Measurements from ENCODE around the gene CCL8.
"Not testable (repeated sequence)": the region's sequence is repeated elsewhere in the genome, so short reads cannot be mapped to it uniquely, and the experiment has no call there.

Gene CCL8

GRCh38 chr17:34327580-34327979, 8.3 kb downstream of the CCL8 start:
- no CpG with 5 or more reads among the region's 4 CpGs for WGBS (ENCODE audit: extremely low coverage, insufficient coverage, insufficient read length)
- H2AFZ ChIP-seq (ENCODE audit: insufficient read depth, low read length, poor library complexity); H3K14ac ChIP-seq (ENCODE audit: low read length); H3K9me3 ChIP-seq (ENCODE audit: insufficient read depth, low read depth, low read length); H2AK5ac ChIP-seq (ENCODE audit: low read length); H3K79me1 ChIP-seq (ENCODE audit: low read length); H3K9ac ChIP-seq (ENCODE audit: low read length); H4K12ac ChIP-seq (ENCODE audit: low read depth, low read length); H2BK5ac ChIP-seq (ENCODE audit: low read depth, low read length, poor library complexity); H3K27me3 ChIP-seq (ENCODE audit: insufficient read depth, low read length); H2BK120ac ChIP-seq (ENCODE audit: insufficient read depth, low read length, poor library complexity); H4K91ac ChIP-seq (ENCODE audit: low read depth, low read length); H3K4me1 ChIP-seq (ENCODE audit: control insufficient read depth in 1 of 2, insufficient read depth in 2 of 2, low read length in 2 of 2); H3K79me2 ChIP-seq (ENCODE audit: control insufficient read depth, insufficient read depth, low read length, poor library complexity); H3K4me3 ChIP-seq (ENCODE audit: low read depth, low read length); H2BK12ac ChIP-seq (ENCODE audit: low read length); H4K8ac ChIP-seq (ENCODE audit: low read depth, low read length); DNase-seq; H3K36me3 ChIP-seq (ENCODE audit: control insufficient read depth in 1 of 2, insufficient read depth in 2 of 2, low read length in 2 of 2); H3K23ac ChIP-seq (ENCODE audit: low read length); H3K27ac ChIP-seq (ENCODE audit: low read depth, low read length); H3K18ac ChIP-seq (ENCODE audit: low read length); H3K4me2 ChIP-seq (ENCODE audit: low read length); H3K4ac ChIP-seq (ENCODE audit: low read depth, low read length): not testable (repeated sequence)

GRCh38 chr17:34337701-34338100, 18.5 kb downstream of the CCL8 start:
- Histone ChIP-seq H3K27ac (ENCODE audit: low read depth, low read length) (no peak overlapping the region), H3K4me1 (ENCODE audit: control insufficient read depth in 1 of 2, insufficient read depth in 2 of 2, low read length in 2 of 2) (no peaks in the 10 kb centered on the region), H3K4me2 (ENCODE audit: low read length) (no peak overlapping the region), H2BK12ac (ENCODE audit: low read length) (no peak overlapping the region), H2BK5ac (ENCODE audit: low read depth, low read length, poor library complexity) (no peak overlapping the region), H3K4me3 (ENCODE audit: low read depth, low read length) (no peak overlapping the region), H2AFZ (ENCODE audit: insufficient read depth, low read length, poor library complexity) (no peak overlapping the region), H3K27me3 (ENCODE audit: insufficient read depth, low read length) (no peaks in the 10 kb centered on the region), H2AK5ac (ENCODE audit: low read length) (no peak overlapping the region), H4K91ac (ENCODE audit: low read depth, low read length) (no peak overlapping the region), H3K14ac (ENCODE audit: low read length) (no peak overlapping the region), H3K23ac (ENCODE audit: low read length) (no peak overlapping the region), H3K18ac (ENCODE audit: low read length) (no peak overlapping the region), H3K79me1 (ENCODE audit: low read length) (no peaks in the 10 kb centered on the region), H3K36me3 (ENCODE audit: control insufficient read depth in 1 of 2, insufficient read depth in 2 of 2, low read length in 2 of 2) (no peaks in the 10 kb centered on the region), H3K4ac (ENCODE audit: low read depth, low read length) (no peak overlapping the region), H3K9me3 (ENCODE audit: insufficient read depth, low read depth, low read length) (no peaks in the 10 kb centered on the region), H4K8ac (ENCODE audit: low read depth, low read length) (no peak overlapping the region), H3K79me2 (ENCODE audit: control insufficient read depth, insufficient read depth, low read length, poor library complexity) (no peaks in the 10 kb centered on the region), H4K12ac (ENCODE audit: low read depth, low read length) (no peak overlapping the region), H3K9ac (ENCODE audit: low read length) (no peak overlapping the region), H2BK120ac (ENCODE audit: insufficient read depth, low read length, poor library complexity) (no peak overlapping the region)
- WGBS (ENCODE audit: extremely low coverage, insufficient coverage, insufficient read length): no CpG with 5 or more reads among the region's 1 CpG
- no peak for DNase-seq

GRCh38 chr17:34339138-34339770, 20.0 kb downstream of the CCL8 start:
- no peak overlapping the region for H3K4me2 ChIP-seq (ENCODE audit: low read length)
- no peaks in the 10 kb centered on the region for H3K27me3 ChIP-seq (ENCODE audit: insufficient read depth, low read length)
- H3K79me2 ChIP-seq (ENCODE audit: control insufficient read depth, insufficient read depth, low read length, poor library complexity): no peaks in the 10 kb centered on the region
- no peaks in the 10 kb centered on the region for H3K79me1 ChIP-seq (ENCODE audit: low read length)
- H2AK5ac ChIP-seq (ENCODE audit: low read length): no peak overlapping the region
- H2BK5ac ChIP-seq (ENCODE audit: low read depth, low read length, poor library complexity): no peak overlapping the region
- no peak overlapping the region for H2BK120ac ChIP-seq (ENCODE audit: insufficient read depth, low read length, poor library complexity)
- no peak overlapping the region for H3K9ac ChIP-seq (ENCODE audit: low read length)
- H4K12ac ChIP-seq (ENCODE audit: low read depth, low read length): no peak overlapping the region
- no peak overlapping the region for H3K18ac ChIP-seq (ENCODE audit: low read length)
- no peak overlapping the region for H3K14ac ChIP-seq (ENCODE audit: low read length)
- H2BK12ac ChIP-seq (ENCODE audit: low read length): no peak overlapping the region
- H2AFZ ChIP-seq (ENCODE audit: insufficient read depth, low read length, poor library complexity): no peak overlapping the region
- no peaks in the 10 kb centered on the region for H3K36me3 ChIP-seq (ENCODE audit: control insufficient read depth in 1 of 2, insufficient read depth in 2 of 2, low read length in 2 of 2)
- H3K4ac ChIP-seq (ENCODE audit: low read depth, low read length): no peak overlapping the region
- H3K23ac ChIP-seq (ENCODE audit: low read length): no peak overlapping the region
- H3K27ac ChIP-seq (ENCODE audit: low read depth, low read length): no peak overlapping the region
- no peak overlapping the region for H4K8ac ChIP-seq (ENCODE audit: low read depth, low read length)
- DNase-seq: no peak
- H3K9me3 ChIP-seq (ENCODE audit: insufficient read depth, low read depth, low read length): no peaks in the 10 kb centered on the region
- H4K91ac ChIP-seq (ENCODE audit: low read depth, low read length): no peak overlapping the region
- WGBS (ENCODE audit: extremely low coverage, insufficient coverage, insufficient read length): no CpG with 5 or more reads among the region's 3 CpGs
- no peaks in the 10 kb centered on the region for H3K4me1 ChIP-seq (ENCODE audit: control insufficient read depth in 1 of 2, insufficient read depth in 2 of 2, low read length in 2 of 2)
- H3K4me3 ChIP-seq (ENCODE audit: low read depth, low read length): no peak overlapping the region

- Histone ChIP-seq H2BK120ac (ENCODE audit: insufficient read depth, low read length, poor library complexity) (no peak overlapping the region), H3K4me1 (ENCODE audit: control insufficient read depth in 1 of 2, insufficient read depth in 2 of 2, low read length in 2 of 2) (no peaks in the 10 kb centered on the region), H3K18ac (ENCODE audit: low read length) (no peak overlapping the region), H3K14ac (ENCODE audit: low read length) (no peak overlapping the region), H3K79me2 (ENCODE audit: control insufficient read depth, insufficient read depth, low read length, poor library complexity) (no peaks in the 10 kb centered on the region), H3K23ac (ENCODE audit: low read length) (no peak overlapping the region), H4K12ac (ENCODE audit: low read depth, low read length) (no peak overlapping the region), H2BK5ac (ENCODE audit: low read depth, low read length, poor library complexity) (no peak overlapping the region), H3K9ac (ENCODE audit: low read length) (no peak overlapping the region), H3K9me3 (ENCODE audit: insufficient read depth, low read depth, low read length) (no peaks in the 10 kb centered on the region), H4K91ac (ENCODE audit: low read depth, low read length) (no peak overlapping the region), H3K4me3 (ENCODE audit: low read depth, low read length) (no peak overlapping the region), H2BK12ac (ENCODE audit: low read length) (no peak overlapping the region), H3K4me2 (ENCODE audit: low read length) (no peak overlapping the region), H4K8ac (ENCODE audit: low read depth, low read length) (no peak overlapping the region), H3K27ac (ENCODE audit: low read depth, low read length) (no peak overlapping the region), H3K36me3 (ENCODE audit: control insufficient read depth in 1 of 2, insufficient read depth in 2 of 2, low read length in 2 of 2) (no peaks in the 10 kb centered on the region), H3K79me1 (ENCODE audit: low read length) (no peaks in the 10 kb centered on the region), H3K4ac (ENCODE audit: low read depth, low read length) (no peak overlapping the region), H3K27me3 (ENCODE audit: insufficient read depth, low read length) (no peaks in the 10 kb centered on the region), H2AK5ac (ENCODE audit: low read length) (no peak overlapping the region), H2AFZ (ENCODE audit: insufficient read depth, low read length, poor library complexity) (no peak overlapping the region)
- no CpG with 5 or more reads among the region's 2 CpGs for WGBS (ENCODE audit: extremely low coverage, insufficient coverage, insufficient read length)
- DNase-seq: no peak
Measured at GRCh38 chr17:34341916-34342315, 22.7 kb downstream of the CCL8 start.

Data from trophoblast cell (in vitro differentiated cells and primary cell).